Endodermal cell (in vitro differentiated cells): ENCODE results near the gene KCNG4. TPM values are rescaled to one million over a fixed set of nuclear protein-coding genes. Genes with fewer than 3 reads are reported as not detected.

Experiments
- DNase-seq: peaks from one replicate; pipeline ENCODE4 v3.0.0-alpha.2; 2017
- H3K27ac ChIP-seq: 2 replicates; pipeline ENCODE4 v1.5.1; 2013; ENCODE audit warnings: mild to moderate bottlenecking, low read depth, low read length, moderate library complexity
- H3K27me3 ChIP-seq: 2 replicates; pipeline ENCODE4 v1.6.1; 2013; ENCODE audit warnings: mild to moderate bottlenecking, low read length, moderate library complexity; ENCODE audit not compliant: insufficient read depth, control insufficient read depth, poor library complexity, severe bottlenecking
- H3K36me3 ChIP-seq: 2 replicates; pipeline ENCODE4 v1.7.0; 2013; ENCODE audit warnings: mild to moderate bottlenecking, low read length, moderate library complexity; ENCODE audit not compliant: control insufficient read depth, insufficient read depth
- H3K4me1 ChIP-seq: one replicate; pipeline ENCODE4 v1.7.0; 2013; ENCODE audit warnings: low read length; ENCODE audit not compliant: control insufficient read depth, insufficient read depth
- H3K4me3 ChIP-seq: 2 replicates; pipeline ENCODE4 v1.5.1; 2013; ENCODE audit warnings: mild to moderate bottlenecking, low read length, moderate library complexity
- H3K9ac ChIP-seq: 2 replicates; pipeline ENCODE4 v1.6.1; 2013; ENCODE audit warnings: mild to moderate bottlenecking, low read length, moderate library complexity; ENCODE audit not compliant: poor library complexity, severe bottlenecking; ENCODE audit errors: extremely low read depth
- H3K9me3 ChIP-seq: 2 replicates; pipeline ENCODE4 v1.6.1; 2013; ENCODE audit warnings: mild to moderate bottlenecking, low read length, moderate library complexity; ENCODE audit not compliant: control insufficient read depth
- H3K27ac Mint-ChIP-seq: 2 replicates; pipeline ENCODE4 v1.8.0; 2020; ENCODE audit warnings: mixed read lengths
- H3K27me3 Mint-ChIP-seq: 2 replicates; pipeline ENCODE4 v1.8.0; 2021; ENCODE audit warnings: mild to moderate bottlenecking, mixed read lengths; ENCODE audit not compliant: insufficient read depth
- H3K36me3 Mint-ChIP-seq: 2 replicates; pipeline ENCODE4 v1.8.0; 2020; ENCODE audit warnings: low read depth, mixed read lengths
- H3K4me1 Mint-ChIP-seq: 2 replicates; pipeline ENCODE4 v1.8.0; 2020; ENCODE audit warnings: mixed read lengths
- H3K4me3 Mint-ChIP-seq: 2 replicates; pipeline ENCODE4 v1.8.0; 2020; ENCODE audit warnings: mild to moderate bottlenecking, moderate library complexity, mixed read lengths
- H3K9me3 Mint-ChIP-seq: 2 replicates; pipeline ENCODE4 v1.8.0; 2020; ENCODE audit warnings: mild to moderate bottlenecking, mixed read lengths
- WGBS, 2 experiments: methylation state at CpG; one replicate each; pipeline versions ENCODE4 v1.1.5 to v1.1.7; 2013; ENCODE audit warnings: missing lambda C conversion rate in 2 of 2, mixed read lengths in 1 of 2; ENCODE audit not compliant: insufficient coverage in 1 of 2, insufficient read length in 1 of 2; 5-methylcytosine and 5-hydroxymethylcytosine counted together
- total RNA-seq, 2 donors: library from RNA; stranded (reverse); fragmentation: NEBNext Ultra II Directional in 1 of 2; extraction: Animal tissue kit (Norgen Biotek cat#: 25700) in 1 of 2; gene quantifications; 2 replicates in 1 of 2; 3 replicates in 1 of 2; pipeline ENCODE4 v1.2.1, GENCODE V29; 2021
- TF ChIP-seq, protein P1 (sequence below): fragments of 200-600 bp; sonication (generic); conservative IDR thresholded peaks from 2 replicates; pipeline ENCODE4 v1.5.0; 2021; ENCODE audit warnings: antibody characterized with exemption, mild to moderate bottlenecking

The KCNG4 gene
- total RNA-seq, 2 donors from 2014 or later, result not detected

DNA sequence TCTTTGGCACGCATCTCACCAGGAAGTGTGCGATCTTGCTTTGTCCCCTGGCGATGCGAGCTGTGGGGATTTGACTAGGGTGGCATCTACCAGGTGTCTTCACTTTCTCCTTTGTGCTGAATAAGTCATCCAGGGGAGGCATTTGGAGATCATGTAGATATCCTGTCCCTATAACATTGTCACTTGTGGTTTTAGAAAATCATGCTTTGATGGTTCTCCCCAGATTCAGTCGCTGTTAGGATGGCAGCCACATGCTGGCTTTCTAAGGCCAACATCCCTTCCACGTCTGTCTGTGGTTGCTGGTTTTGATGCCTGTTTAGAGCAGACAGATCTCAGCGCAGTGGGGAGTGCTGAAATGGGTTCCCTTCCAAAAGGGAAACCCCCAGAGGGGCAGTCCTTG is 46.3 kb downstream of the KCNG4 start:
- Mint-ChIP-seq H3K4me1 (peaks cover 6% of the 10 kb centered on the region), H3K4me3 (no peak overlapping the region), H3K27me3 (peaks cover 4% of the 10 kb centered on the region), H3K36me3 (no peaks in the 10 kb centered on the region), H3K27ac (no peak overlapping the region), H3K9me3 (no peaks in the 10 kb centered on the region)
- H3K4me3 ChIP-seq, result no peak overlapping the region
- WGBS, 2 experiments, result 92 to 98% methylated on average over 6 to 7 of the region's 7 CpGs
- no peak overlapping the region for H3K9ac ChIP-seq
- TF ChIP-seq, protein P1, sequence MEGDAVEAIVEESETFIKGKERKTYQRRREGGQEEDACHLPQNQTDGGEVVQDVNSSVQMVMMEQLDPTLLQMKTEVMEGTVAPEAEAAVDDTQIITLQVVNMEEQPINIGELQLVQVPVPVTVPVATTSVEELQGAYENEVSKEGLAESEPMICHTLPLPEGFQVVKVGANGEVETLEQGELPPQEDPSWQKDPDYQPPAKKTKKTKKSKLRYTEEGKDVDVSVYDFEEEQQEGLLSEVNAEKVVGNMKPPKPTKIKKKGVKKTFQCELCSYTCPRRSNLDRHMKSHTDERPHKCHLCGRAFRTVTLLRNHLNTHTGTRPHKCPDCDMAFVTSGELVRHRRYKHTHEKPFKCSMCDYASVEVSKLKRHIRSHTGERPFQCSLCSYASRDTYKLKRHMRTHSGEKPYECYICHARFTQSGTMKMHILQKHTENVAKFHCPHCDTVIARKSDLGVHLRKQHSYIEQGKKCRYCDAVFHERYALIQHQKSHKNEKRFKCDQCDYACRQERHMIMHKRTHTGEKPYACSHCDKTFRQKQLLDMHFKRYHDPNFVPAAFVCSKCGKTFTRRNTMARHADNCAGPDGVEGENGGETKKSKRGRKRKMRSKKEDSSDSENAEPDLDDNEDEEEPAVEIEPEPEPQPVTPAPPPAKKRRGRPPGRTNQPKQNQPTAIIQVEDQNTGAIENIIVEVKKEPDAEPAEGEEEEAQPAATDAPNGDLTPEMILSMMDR, result no peak
- no peaks in the 10 kb centered on the region for H3K9me3 ChIP-seq
- no peak overlapping the region for H3K27ac ChIP-seq
- H3K4me1 ChIP-seq, result no peaks in the 10 kb centered on the region
- H3K36me3 ChIP-seq, result no peaks in the 10 kb centered on the region
- DNase-seq, result no peak
- H3K27me3 ChIP-seq, result no peaks in the 10 kb centered on the region

DNA sequence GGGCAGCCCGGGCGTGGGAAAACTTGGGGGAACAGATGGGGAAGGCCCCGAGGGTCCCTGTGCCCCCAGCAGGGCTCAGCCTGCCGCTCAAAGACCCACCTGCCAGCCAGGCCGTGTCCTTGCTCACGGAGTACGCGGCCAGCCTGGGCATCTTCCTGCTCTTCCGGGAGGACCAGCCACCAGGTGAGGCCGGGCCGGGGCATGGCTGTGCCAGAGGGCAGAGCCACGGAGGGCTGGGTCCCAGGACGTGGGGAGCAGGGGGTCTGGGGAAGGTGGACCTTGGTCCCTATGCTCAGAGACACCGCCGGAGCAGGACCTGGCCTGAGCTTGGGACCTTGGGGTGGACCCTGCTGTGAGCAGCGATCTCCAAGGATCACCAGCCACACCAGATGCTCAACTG is 48.3 kb downstream of the KCNG4 start:
- no peak overlapping the region for H3K27ac Mint-ChIP-seq
- peaks cover 3% of the 10 kb centered on the region for H3K4me1 Mint-ChIP-seq
- no peaks in the 10 kb centered on the region for H3K36me3 Mint-ChIP-seq
- H3K4me3 Mint-ChIP-seq, result no peak overlapping the region
- WGBS, 2 experiments, result 94 to 95% methylated on average over 7 to 16 of the region's 16 CpGs
- no peaks in the 10 kb centered on the region for H3K9me3 Mint-ChIP-seq
- H3K36me3 ChIP-seq, result no peaks in the 10 kb centered on the region
- TF ChIP-seq, protein P1, result no peak
- H3K9me3 ChIP-seq, result no peaks in the 10 kb centered on the region
- no peaks in the 10 kb centered on the region for H3K4me1 ChIP-seq
- H3K27me3 Mint-ChIP-seq, result peaks cover 4% of the 10 kb centered on the region
- DNase-seq, result no peak
- no peak overlapping the region for H3K27ac ChIP-seq
- no peak overlapping the region for H3K9ac ChIP-seq
- no peak overlapping the region for H3K4me3 ChIP-seq
- H3K27me3 ChIP-seq, result no peaks in the 10 kb centered on the region

DNA sequence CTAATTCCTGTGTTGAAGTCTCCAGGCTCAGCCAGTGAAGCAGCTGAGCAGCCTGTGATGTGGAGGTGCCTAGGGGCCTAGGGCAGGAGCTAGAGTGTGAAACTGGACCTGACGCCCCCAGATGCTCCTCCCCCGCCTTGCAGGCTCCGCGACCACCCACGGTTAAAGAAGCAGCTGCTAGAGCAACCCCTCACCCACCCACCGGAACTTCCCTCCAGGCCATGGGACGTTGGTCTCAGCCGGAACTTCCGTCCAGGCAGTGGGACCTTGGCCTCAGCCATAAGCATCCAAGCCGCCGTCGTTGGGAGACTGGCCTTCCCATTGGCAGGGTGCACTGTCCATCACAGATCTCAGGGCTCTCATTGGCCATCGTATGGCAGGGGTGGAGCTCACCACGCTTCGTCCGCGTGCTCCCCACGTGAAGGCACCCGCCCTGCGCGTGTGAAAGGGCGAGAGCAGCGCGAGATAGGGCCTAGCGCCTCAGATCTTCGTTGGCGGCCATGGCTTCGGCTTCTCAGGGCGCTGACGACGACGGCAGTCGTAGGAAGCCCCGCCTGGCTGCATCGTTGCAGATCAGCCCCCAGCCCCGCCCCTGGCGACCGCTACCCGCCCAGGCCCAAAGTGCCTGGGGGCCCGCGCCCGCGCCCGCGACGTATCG is 49.0 kb downstream of the KCNG4 start, which contains the start of gene ADAD2:
Gene ADAD2 (plus strand): TSS at position 427 of the 658 bp plus-strand sequence. CDS start 74 bp downstream, at position 501.
- no peaks in the 10 kb centered on the region for H3K36me3 ChIP-seq
- H3K4me1 Mint-ChIP-seq, result peaks cover 5% of the 10 kb centered on the region
- no peak within 1 kb of the TSS for H3K4me3 ChIP-seq
- H3K9me3 ChIP-seq, result no peaks in the 10 kb centered on the region
- peak; percentile 85 for DNase-seq
- no peaks in the 10 kb centered on the region for H3K27me3 ChIP-seq
- no peak within 1 kb of the TSS for H3K27ac Mint-ChIP-seq
- peaks cover 4% of the 10 kb centered on the region for H3K27me3 Mint-ChIP-seq
- TF ChIP-seq, protein P1, result no peak
- H3K27ac ChIP-seq, result no peak within 1 kb of the TSS
- no peaks in the 10 kb centered on the region for H3K36me3 Mint-ChIP-seq
- no peaks in the 10 kb centered on the region for H3K9me3 Mint-ChIP-seq
- 90 to 93% methylated on average over 33 to 47 of the region's 47 CpGs for WGBS, 2 experiments
- H3K4me1 ChIP-seq, result no peaks in the 10 kb centered on the region
- H3K4me3 Mint-ChIP-seq, result no peak within 1 kb of the TSS
- no peak within 1 kb of the TSS for H3K9ac ChIP-seq
